ENCODE results near the gene ATP13A3. TPM values are rescaled to one million over a fixed set of nuclear protein-coding genes. Genes with fewer than 3 reads are reported as not detected.

ATP13A3 gene
- total RNA-seq, 1 experiment from 2014 or later, result 181 TPM

DNA sequence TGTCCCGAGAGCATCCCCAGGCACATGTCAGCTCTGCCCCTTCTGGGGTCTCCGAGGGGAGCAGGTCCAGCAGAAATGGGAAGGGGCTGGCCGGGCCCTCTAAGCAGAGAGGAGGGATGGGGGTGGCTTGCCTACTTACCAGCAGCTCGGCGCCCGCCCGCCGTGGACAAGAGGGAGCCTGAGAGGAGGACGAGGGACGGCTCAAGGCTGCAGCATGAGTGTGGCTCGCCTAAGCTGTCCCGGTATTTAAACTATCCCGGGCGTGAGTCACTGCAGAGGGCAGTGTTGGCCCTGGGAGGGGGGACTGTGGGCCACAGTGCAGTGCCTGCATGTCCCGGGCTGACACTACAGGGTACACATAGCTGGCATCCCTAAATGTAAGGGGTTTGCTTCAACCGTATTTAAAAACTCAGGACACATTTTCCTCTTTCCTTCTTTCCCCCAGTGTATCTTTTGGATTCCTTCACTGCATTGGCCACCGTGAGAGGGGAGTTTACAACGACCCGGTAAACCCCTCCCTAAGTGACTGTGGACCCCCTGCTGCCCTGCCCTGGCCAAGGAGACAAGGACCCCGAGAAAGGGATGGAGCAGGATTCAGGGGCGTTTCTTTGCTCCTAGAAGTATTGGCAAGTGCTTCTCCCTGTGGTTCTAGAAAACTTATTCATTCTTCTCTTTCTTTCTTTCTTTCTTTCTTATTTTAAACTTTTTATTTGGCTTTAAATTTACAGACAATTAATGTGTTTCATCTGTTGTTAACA lies 117.1 kb downstream of the ATP13A3 start, which contains the start of gene LRRC15:
Gene LRRC15, minus strand, starts transcription at position 222 of the 758 bp plus-strand sequence. CDS start 8,700 bp downstream, outside the sequence.
- H3K27me3 ChIP-seq (replicated peaks; ENCODE audit: control insufficient read depth, insufficient read depth, low read length), result no peaks in the 10 kb centered on the region
- no peaks in the 10 kb centered on the region for H3K9me3 ChIP-seq
- TF ChIP-seq, protein P1, sequence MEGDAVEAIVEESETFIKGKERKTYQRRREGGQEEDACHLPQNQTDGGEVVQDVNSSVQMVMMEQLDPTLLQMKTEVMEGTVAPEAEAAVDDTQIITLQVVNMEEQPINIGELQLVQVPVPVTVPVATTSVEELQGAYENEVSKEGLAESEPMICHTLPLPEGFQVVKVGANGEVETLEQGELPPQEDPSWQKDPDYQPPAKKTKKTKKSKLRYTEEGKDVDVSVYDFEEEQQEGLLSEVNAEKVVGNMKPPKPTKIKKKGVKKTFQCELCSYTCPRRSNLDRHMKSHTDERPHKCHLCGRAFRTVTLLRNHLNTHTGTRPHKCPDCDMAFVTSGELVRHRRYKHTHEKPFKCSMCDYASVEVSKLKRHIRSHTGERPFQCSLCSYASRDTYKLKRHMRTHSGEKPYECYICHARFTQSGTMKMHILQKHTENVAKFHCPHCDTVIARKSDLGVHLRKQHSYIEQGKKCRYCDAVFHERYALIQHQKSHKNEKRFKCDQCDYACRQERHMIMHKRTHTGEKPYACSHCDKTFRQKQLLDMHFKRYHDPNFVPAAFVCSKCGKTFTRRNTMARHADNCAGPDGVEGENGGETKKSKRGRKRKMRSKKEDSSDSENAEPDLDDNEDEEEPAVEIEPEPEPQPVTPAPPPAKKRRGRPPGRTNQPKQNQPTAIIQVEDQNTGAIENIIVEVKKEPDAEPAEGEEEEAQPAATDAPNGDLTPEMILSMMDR (IDR thresholded peaks at IDR 0.05; ENCODE audit: insufficient read depth in 1 of 2, low read depth in 1 of 2, low read length in 1 of 2, severe bottlenecking in 1 of 2, unreplicated experiment in 1 of 2), result peak in 1 of 2 experiments; percentile 45
- ChIA-PET CTCF (interaction anchor here (1.1 kb wide), 1 partner anchor 37 kb away, joined by 5 read pairs; no protein-coding TSS in a partner anchor), POLR2A (no interaction called here)
- H3K4me3 ChIP-seq (ENCODE audit: low read depth, low read length), result no peak within 1 kb of the TSS
- intact Hi-C loops (cut with micrococcal nuclease; ENCODE audit: unreplicated experiment), result loop anchor here (5.0 kb wide), 1 partner anchor 33 kb away; no protein-coding TSS in a partner anchor
- Mint-ChIP-seq H3K9me3 (ENCODE audit: unreplicated experiment) (no peaks in the 10 kb centered on the region), H3K27me3 (ENCODE audit: insufficient read depth, unreplicated experiment) (no peaks in the 10 kb centered on the region), H3K4me3 (ENCODE audit: unreplicated experiment) (no peak within 1 kb of the TSS), H3K27ac (ENCODE audit: unreplicated experiment) (no peak within 1 kb of the TSS), H3K4me1 (ENCODE audit: low read depth, unreplicated experiment) (peaks cover 8% of the 10 kb centered on the region), H3K36me3 (ENCODE audit: insufficient read depth, unreplicated experiment) (no peaks in the 10 kb centered on the region)
- DNase-seq, result peak; percentile 55 to 60
- no TSS peak for BruUV-seq (replicated peaks)
- H3K36me3 ChIP-seq (ENCODE audit: control insufficient read depth, insufficient read depth, low read length), result no peaks in the 10 kb centered on the region
- peaks cover 8% of the 10 kb centered on the region; the same call in 1 of the 2 replicates for H3K4me1 ChIP-seq

DNA sequence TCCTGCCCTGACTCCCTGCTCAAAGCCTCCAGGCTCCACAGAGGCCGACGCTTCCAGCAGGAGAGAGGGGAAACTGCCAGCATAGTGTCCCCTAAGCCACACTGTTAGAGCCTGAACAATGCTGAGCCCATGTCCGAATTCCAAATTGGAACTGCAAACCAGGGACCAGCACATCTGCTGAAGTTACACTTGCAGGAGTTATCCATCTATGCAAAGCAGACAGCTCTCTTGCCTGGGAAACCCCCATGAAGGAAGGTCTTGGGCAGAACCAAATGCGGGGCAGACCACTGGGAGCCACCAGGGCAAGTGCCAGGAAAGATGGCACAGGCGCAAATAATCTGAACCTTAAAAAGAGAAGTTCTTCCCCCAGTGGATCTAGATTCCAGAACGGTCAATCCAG lies 117.9 kb downstream of the ATP13A3 start:
- TF ChIP-seq, protein P1 (IDR thresholded peaks at IDR 0.05; ENCODE audit: insufficient read depth in 1 of 2, low read depth in 1 of 2, low read length in 1 of 2, severe bottlenecking in 1 of 2, unreplicated experiment in 1 of 2), result no peak
- Histone ChIP-seq H3K36me3 (ENCODE audit: control insufficient read depth, insufficient read depth, low read length) (no peaks in the 10 kb centered on the region), H3K4me1 (peaks cover 8% of the 10 kb centered on the region; the same call in 1 of the 2 replicates), H3K4me3 (ENCODE audit: low read depth, low read length) (no peak overlapping the region), H3K9me3 (no peaks in the 10 kb centered on the region), H3K27me3 (replicated peaks; ENCODE audit: control insufficient read depth, insufficient read depth, low read length) (no peaks in the 10 kb centered on the region)
- POLR2A ChIA-PET, result no interaction called here
- Mint-ChIP-seq H3K4me3 (ENCODE audit: unreplicated experiment) (no peak overlapping the region), H3K4me1 (ENCODE audit: low read depth, unreplicated experiment) (peaks cover 8% of the 10 kb centered on the region), H3K36me3 (ENCODE audit: insufficient read depth, unreplicated experiment) (no peaks in the 10 kb centered on the region), H3K9me3 (ENCODE audit: unreplicated experiment) (no peaks in the 10 kb centered on the region), H3K27ac (ENCODE audit: unreplicated experiment) (no peak overlapping the region), H3K27me3 (ENCODE audit: insufficient read depth, unreplicated experiment) (no peaks in the 10 kb centered on the region)
- DNase-seq, result no peak
- BruUV-seq (replicated peaks), result no TSS peak
- CTCF ChIA-PET, result interaction anchor here (1.1 kb wide), 1 partner anchor 38 kb away, joined by 5 read pairs; no protein-coding TSS in a partner anchor
- intact Hi-C loops (cut with micrococcal nuclease; ENCODE audit: unreplicated experiment), result loop anchor here (5.0 kb wide), 1 partner anchor 33 kb away; no protein-coding TSS in a partner anchor

DNA sequence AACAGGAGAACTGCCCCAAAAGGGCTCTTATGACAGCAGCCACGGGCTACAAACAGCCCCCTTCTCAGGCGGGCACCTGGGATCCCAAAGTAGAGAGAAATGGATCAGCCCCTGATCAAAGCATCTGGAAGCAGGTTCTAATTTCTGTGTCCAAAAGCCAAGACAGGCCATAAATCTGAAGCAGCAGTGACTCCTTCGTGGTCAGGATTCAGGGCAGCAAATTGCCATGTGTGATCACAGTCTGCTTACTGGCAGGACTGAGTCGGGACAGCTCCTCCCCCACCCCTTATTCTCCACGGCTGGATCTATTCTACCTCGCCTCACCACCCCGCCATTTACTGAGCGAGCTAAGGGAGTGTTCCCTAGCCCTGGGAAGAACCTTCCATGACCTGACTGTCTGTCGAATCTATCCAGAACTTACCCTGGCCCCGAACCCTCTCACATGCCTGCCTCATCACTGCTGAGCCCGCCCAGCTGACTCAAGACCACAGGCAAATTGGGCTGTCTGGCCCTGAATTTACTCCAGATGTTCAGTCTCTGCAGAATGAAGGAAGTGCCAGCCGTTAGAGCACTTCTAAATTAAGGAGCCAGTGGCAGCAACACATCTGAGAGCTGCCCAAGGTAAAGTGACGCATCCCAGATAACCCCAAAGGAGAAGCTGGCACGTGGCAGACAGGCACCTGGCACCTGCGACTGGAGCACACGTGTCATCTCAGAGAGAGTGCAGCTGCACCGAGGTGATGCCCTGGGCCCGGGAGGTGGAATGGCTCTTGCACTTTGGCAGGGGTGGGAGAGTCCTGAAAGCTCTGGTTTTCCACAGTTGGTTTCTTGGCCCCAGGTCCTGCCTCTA lies 118.6 kb downstream of the ATP13A3 start:
- H3K4me1 Mint-ChIP-seq (ENCODE audit: low read depth, unreplicated experiment), result peaks cover 8% of the 10 kb centered on the region
- DNase-seq, result no peak
- no peak overlapping the region for H3K27ac Mint-ChIP-seq (ENCODE audit: unreplicated experiment)
- no peak overlapping the region for H3K4me3 Mint-ChIP-seq (ENCODE audit: unreplicated experiment)
- H3K9me3 Mint-ChIP-seq (ENCODE audit: unreplicated experiment), result no peaks in the 10 kb centered on the region
- intact Hi-C loops (cut with micrococcal nuclease; ENCODE audit: unreplicated experiment), result loop anchor here (5.0 kb wide), 1 partner anchor 34 kb away; no protein-coding TSS in a partner anchor
- Histone ChIP-seq H3K4me3 (ENCODE audit: low read depth, low read length) (no peak overlapping the region), H3K4me1 (peaks cover 8% of the 10 kb centered on the region; the same call in 1 of the 2 replicates), H3K9me3 (no peaks in the 10 kb centered on the region), H3K36me3 (ENCODE audit: control insufficient read depth, insufficient read depth, low read length) (no peaks in the 10 kb centered on the region), H3K27me3 (replicated peaks; ENCODE audit: control insufficient read depth, insufficient read depth, low read length) (no peaks in the 10 kb centered on the region)
- no peaks in the 10 kb centered on the region for H3K36me3 Mint-ChIP-seq (ENCODE audit: insufficient read depth, unreplicated experiment)
- ChIA-PET POLR2A (no interaction called here), CTCF (interaction anchor here (1.1 kb wide), 1 partner anchor 11 kb away, joined by 5 read pairs; no protein-coding TSS in a partner anchor)
- BruUV-seq (replicated peaks), result no TSS peak
- no peaks in the 10 kb centered on the region for H3K27me3 Mint-ChIP-seq (ENCODE audit: insufficient read depth, unreplicated experiment)
- TF ChIP-seq, protein P1 (IDR thresholded peaks at IDR 0.05; ENCODE audit: insufficient read depth in 1 of 2, low read depth in 1 of 2, low read length in 1 of 2, severe bottlenecking in 1 of 2, unreplicated experiment in 1 of 2), result no peak
